Psoas muscle (tissue), 8 donors: ENCODE results near the gene ZNF185. TPM values are rescaled to one million over a fixed set of nuclear protein-coding genes. Genes with fewer than 3 reads are reported as not detected.

Source experiments
- ATAC-seq, 4 donors: fragments of 200-7000 bp; cut with Tn5 transposase; one replicate each; pipeline ENCODE4 v1.9.1; 2020; ENCODE audit warnings: moderate library complexity in 3 of 4, mild to moderate bottlenecking in 2 of 4
- DNase-seq, 2 donors: peaks; one replicate each; pipeline ENCODE4 v3.0.0-alpha.2; 2020
- H3K27ac ChIP-seq: fragments of 200-600 bp; one replicate; pipeline ENCODE4 v1.8.0; 2022
- H3K27me3 ChIP-seq, 3 donors: fragments of 200-600 bp in 1 of 3; one replicate each; pipeline versions ENCODE4 v1.6.1 to v1.8.0; 2013 to 2022; ENCODE audit warnings: low read length in 2 of 3, mild to moderate bottlenecking in 2 of 3, moderate library complexity in 1 of 3; ENCODE audit not compliant: insufficient read depth in 3 of 3
- H3K36me3 ChIP-seq, 2 donors: fragments of 200-600 bp in 1 of 2; one replicate each; pipeline versions ENCODE4 v1.6.1 to v1.8.0; 2013 to 2022; ENCODE audit warnings: low read depth in 1 of 2, mild to moderate bottlenecking in 1 of 2, moderate library complexity in 1 of 2; ENCODE audit not compliant: insufficient read depth in 1 of 2
- H3K4me1 ChIP-seq: fragments of 200-600 bp; one replicate; pipeline ENCODE4 v1.8.0; 2022
- H3K4me3 ChIP-seq: fragments of 200-600 bp; one replicate; pipeline ENCODE4 v1.8.0; 2022; ENCODE audit warnings: mild to moderate bottlenecking
- H3K9me3 ChIP-seq: fragments of 200-600 bp; one replicate; pipeline ENCODE4 v1.8.0; 2022
- CTCF ChIP-seq: fragments of 200-600 bp; IDR thresholded peaks from one replicate; pipeline ENCODE4 v1.8.0; 2022; ENCODE audit warnings: antibody characterized with exemption
- WGBS, 3 donors: extraction: QIAGEN DNeasy Blood & Tissue Kit; methylation state at CpG; one replicate each; pipeline versions ENCODE4 v1.1.6 to v1.1.7; 2013; 5-methylcytosine and 5-hydroxymethylcytosine counted together
- intact Hi-C, 2 donors: fragments of 100-400 bp; cut with DNase I; formaldehyde crosslinking; loops; one replicate each; pipeline versions ENCODE4 v1.11.0 to v1.14.2; 2022
- polyA plus RNA-seq, 3 donors: library from polyadenylated mRNA; stranded (reverse); fragments of 200-250 nt; gene quantifications; one replicate each; pipeline ENCODE4 v1.2.3, GENCODE V29; 2013
- total RNA-seq, 4 donors: library from RNA; stranded (reverse); fragmentation: NEBNext Ultra II Directional in 2 of 4; extraction: Animal tissue kit (Norgen Biotek cat#: 25700) in 2 of 4; gene quantifications; one replicate each; pipeline versions ENCODE4 v1.2.1 to v1.2.4, GENCODE V29; 2021 to 2023
- donor health status: healthy with polysubstance abuse.
- donor health status: DM: no; HTN: no; CAD: no; lungs with moderate emphysema.
- donor health status: Bipolar disorder and iron deficiency.
- donor health status: healthy.
- donor health status: DM: yes; HTN: yes; CAD: no.
- donor health status: DM: no; HTN: no; CAD: no.
- donor health status: DM: no; HTN: no; CAD: no.
- donor health status: DM: yes; HTN: yes; CAD: no.

The ZNF185 gene
- total and polyA plus RNA-seq, 7 donors: 0.79 to 1.5 (median 1.3) TPM

GRCh38 chrX:152896450-152896849 lies 1.4 kb upstream of the ZNF185 start:
- ATAC-seq: no peak
- no peaks in the 10 kb centered on the region for H3K4me1 ChIP-seq
- DNase-seq: no peak
- WGBS, 3 donors: 79 to 83% (median 79%) methylated on average over 8 of the region's 8 CpGs
- H3K27me3 ChIP-seq: peaks cover 0 to 58% (median 6%) of the 10 kb centered on the region in 3 donors
- H3K4me3 ChIP-seq: no peak overlapping the region
- TF ChIP-seq CTCF: no peak
- no peak overlapping the region for H3K27ac ChIP-seq
- H3K9me3 ChIP-seq: no peaks in the 10 kb centered on the region
- intact Hi-C loops: no loop called here
- no peaks in the 10 kb centered on the region for H3K36me3 ChIP-seq

- Histone ChIP-seq H3K27me3 (peaks cover 0 to 60% (median 6%) of the 10 kb centered on the region in 3 donors), H3K4me1 (no peaks in the 10 kb centered on the region), H3K9me3 (no peaks in the 10 kb centered on the region), H3K4me3 (no peak overlapping the region), H3K36me3 (no peaks in the 10 kb centered on the region), H3K27ac (no peak overlapping the region)
- intact Hi-C loops: no loop called here
- TF ChIP-seq CTCF: no peak
- WGBS, 3 donors: 64 to 71% (median 66%) methylated on average over 10 of the region's 10 CpGs
- ATAC-seq (no peak), DNase-seq (no peak)
These were observed 575 bp downstream of the ZNF185 start for GRCh38 chrX:152898442-152898841.

- H3K4me1 ChIP-seq: no peaks in the 10 kb centered on the region
- no peak for TF ChIP-seq CTCF
- H3K4me3 ChIP-seq: no peak overlapping the region
- no peak overlapping the region for H3K27ac ChIP-seq
- WGBS, 3 donors: 81 to 94% (median 89%) methylated on average over 10 to 16 of the region's 16 CpGs
- no peak for DNase-seq
- H3K27me3 ChIP-seq: peaks cover 0 to 66% (median 6%) of the 10 kb centered on the region in 3 donors
- H3K36me3 ChIP-seq: no peaks in the 10 kb centered on the region
- intact Hi-C loops: no loop called here
- no peak for ATAC-seq
- no peaks in the 10 kb centered on the region for H3K9me3 ChIP-seq
These were observed 1.4 kb downstream of the ZNF185 start for GRCh38 chrX:152899111-152899873.

- H3K4me3 ChIP-seq: no peak overlapping the region
- no peaks in the 10 kb centered on the region for H3K36me3 ChIP-seq
- WGBS, 3 donors: 70 to 90% (median 81%) methylated on average over 12 of the region's 12 CpGs
- no peak overlapping the region for H3K27ac ChIP-seq
- no peak for DNase-seq
- TF ChIP-seq CTCF: no peak
- peaks cover 0 to 71% (median 6%) of the 10 kb centered on the region in 3 donors for H3K27me3 ChIP-seq
- no peak for ATAC-seq
- intact Hi-C loops: no loop called here
- H3K9me3 ChIP-seq: no peaks in the 10 kb centered on the region
- no peaks in the 10 kb centered on the region for H3K4me1 ChIP-seq
These were observed 2.2 kb downstream of the ZNF185 start for GRCh38 chrX:152899874-152900719.
